ENCODE results near the gene LCE2B. TPM values are rescaled to one million over a fixed set of nuclear protein-coding genes. Genes with fewer than 3 reads are reported as not detected.
"Not testable (repeated sequence)": the region's sequence is repeated elsewhere in the genome, so short reads cannot be mapped to it uniquely, and the experiment has no call there.

The LCE2B gene
- total and polyA plus RNA-seq, 2 experiments from 2014 or later, result not detected

- DNase-seq, result no peak
- Histone ChIP-seq H2AFZ (no peak within 1 kb of the TSS), H3K27ac (no peak within 1 kb of the TSS), H3K9me3 (ENCODE audit: low read depth) (no peaks in the 10 kb centered on the region), H3K4me2 (ENCODE audit: unreplicated experiment) (no peak within 1 kb of the TSS), H3K79me2 (ENCODE audit: insufficient read depth) (no peaks in the 10 kb centered on the region), H3F3A (ENCODE audit: insufficient read depth) (no peaks in the 10 kb centered on the region), H3K4me1 (ENCODE audit: insufficient read depth) (no peaks in the 10 kb centered on the region), H3K9ac (no peak within 1 kb of the TSS), H4K20me1 (ENCODE audit: insufficient read depth) (no peaks in the 10 kb centered on the region), H3K27me3 (replicated peaks; ENCODE audit: insufficient read depth) (no peaks in the 10 kb centered on the region; the same call in 1 of the 2 replicates), H3K4me3 (no peak within 1 kb of the TSS), H3K9me2 (ENCODE audit: insufficient read depth) (no peaks in the 10 kb centered on the region), H3K36me3 (ENCODE audit: low read depth) (no peaks in the 10 kb centered on the region)
- 10 to 29% methylated on average over 3 of the region's 3 CpGs for WGBS, 2 experiments (ENCODE audit: low coverage in 1 of 2, low lambda C conversion rate in 2 of 2, missing lambda C conversion rate in 2 of 2)
- in situ Hi-C loops (cut with MboI), result loop anchor here (25.0 kb wide), 1 partner anchor 549 kb away; the partner anchor contains the start of genes LELP1 and PRR9
- TF ChIP-seq EZH2phosphoT487 (IDR thresholded peaks at IDR 0.05; ENCODE audit: insufficient read depth, low read depth) (no peak), EZH2 (IDR thresholded peaks at IDR 0.05; ENCODE audit: insufficient read depth, poor library complexity, severe bottlenecking) (no peak)
Measured at GRCh38 chr1:152663098-152663497, 22.8 kb upstream of the LCE2B start, which contains the start of gene LCE2D. TSS of gene LCE2D (plus strand) at chr1:152663380. CDS start at chr1:152664106, 726 bp downstream.

DNA sequence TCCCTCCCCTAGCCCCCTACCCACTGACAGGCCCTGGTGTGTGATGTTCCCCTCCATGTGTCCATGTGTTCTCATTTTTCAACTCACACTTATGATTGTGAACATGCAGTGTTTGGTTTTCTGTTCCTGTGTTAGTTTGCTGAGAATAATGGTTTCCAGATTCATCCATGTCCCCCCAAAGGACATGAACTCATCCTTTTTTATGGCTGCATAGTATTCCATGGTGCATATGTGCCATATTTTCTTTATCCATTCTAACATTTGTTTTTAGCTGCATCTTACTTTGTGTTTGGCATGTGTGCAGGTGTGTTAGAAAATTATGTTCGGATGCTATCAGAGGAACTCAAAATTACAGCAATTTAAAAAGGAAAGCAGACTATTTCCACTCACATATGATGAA, 19.8 kb upstream of the LCE2B start:
- H3K9me2 ChIP-seq (ENCODE audit: insufficient read depth); H3K4me3 ChIP-seq; H3K9me3 ChIP-seq (ENCODE audit: low read depth); H3K4me2 ChIP-seq (ENCODE audit: unreplicated experiment); H3K27me3 ChIP-seq (replicated peaks; ENCODE audit: insufficient read depth); H3K79me2 ChIP-seq (ENCODE audit: insufficient read depth); H3K27ac ChIP-seq; H4K20me1 ChIP-seq (ENCODE audit: insufficient read depth); H3F3A ChIP-seq (ENCODE audit: insufficient read depth); H3K9ac ChIP-seq; DNase-seq; H3K36me3 ChIP-seq (ENCODE audit: low read depth); H3K4me1 ChIP-seq (ENCODE audit: insufficient read depth); H2AFZ ChIP-seq: not testable (repeated sequence)
- in situ Hi-C loops (cut with MboI), result loop anchor here (25.0 kb wide), 1 partner anchor 546 kb away; the partner anchor contains the start of genes LELP1 and PRR9
- WGBS, 2 experiments (ENCODE audit: low coverage in 1 of 2, low lambda C conversion rate in 2 of 2, missing lambda C conversion rate in 2 of 2), result 13 to 17% methylated on average over 1 of the region's 1 CpG

GRCh38 chr1:152667648-152668047, 18.3 kb upstream of the LCE2B start:
- H3K9ac ChIP-seq, result no peak overlapping the region
- H3K9me3 ChIP-seq (ENCODE audit: low read depth), result no peaks in the 10 kb centered on the region
- no peaks in the 10 kb centered on the region; the same call in 1 of the 2 replicates for H3K27me3 ChIP-seq (replicated peaks; ENCODE audit: insufficient read depth)
- no peaks in the 10 kb centered on the region for H4K20me1 ChIP-seq (ENCODE audit: insufficient read depth)
- H3K4me1 ChIP-seq (ENCODE audit: insufficient read depth), result no peaks in the 10 kb centered on the region
- H3K36me3 ChIP-seq (ENCODE audit: low read depth), result no peaks in the 10 kb centered on the region
- no peak overlapping the region for H3K27ac ChIP-seq
- in situ Hi-C loops (cut with MboI), result loop anchor here (25.0 kb wide), 1 partner anchor 545 kb away; the partner anchor contains the start of genes LELP1 and PRR9
- H3K79me2 ChIP-seq (ENCODE audit: insufficient read depth), result no peaks in the 10 kb centered on the region
- no peak overlapping the region for H2AFZ ChIP-seq
- DNase-seq, result no peak
- no peak overlapping the region for H3K4me3 ChIP-seq
- no peaks in the 10 kb centered on the region for H3F3A ChIP-seq (ENCODE audit: insufficient read depth)
- H3K9me2 ChIP-seq (ENCODE audit: insufficient read depth), result no peaks in the 10 kb centered on the region
- TF ChIP-seq EZH2phosphoT487 (IDR thresholded peaks at IDR 0.05; ENCODE audit: insufficient read depth, low read depth) (no peak), EZH2 (IDR thresholded peaks at IDR 0.05; ENCODE audit: insufficient read depth, poor library complexity, severe bottlenecking) (no peak)
- 52 to 56% methylated on average over 5 of the region's 5 CpGs for WGBS, 2 experiments (ENCODE audit: low coverage in 1 of 2, low lambda C conversion rate in 2 of 2, missing lambda C conversion rate in 2 of 2)
- H3K4me2 ChIP-seq (ENCODE audit: unreplicated experiment), result no peak overlapping the region

DNA sequence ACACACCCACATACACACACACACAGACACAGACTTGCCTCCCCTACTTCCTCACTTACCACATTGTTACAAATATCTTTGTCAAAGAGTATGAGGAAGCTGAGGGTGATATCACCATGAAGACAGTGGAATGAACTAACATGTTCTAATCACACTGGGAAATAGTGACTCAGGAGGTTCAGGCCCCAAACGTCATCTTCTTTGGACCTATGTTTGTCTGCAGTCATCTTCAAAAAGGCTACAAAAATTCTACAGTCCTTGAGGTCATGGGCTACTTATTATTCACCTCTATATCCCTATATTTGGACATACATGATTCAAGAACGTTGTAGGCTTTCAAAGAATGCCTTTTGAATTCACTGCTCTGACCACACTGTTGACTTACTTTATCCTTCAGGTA, 12.9 kb upstream of the LCE2B start:
- H3K9me2 ChIP-seq (ENCODE audit: insufficient read depth), result no peaks in the 10 kb centered on the region
- no peaks in the 10 kb centered on the region for H4K20me1 ChIP-seq (ENCODE audit: insufficient read depth)
- DNase-seq, result peak; percentile 74
- TF ChIP-seq EZH2 (IDR thresholded peaks at IDR 0.05; ENCODE audit: insufficient read depth, poor library complexity, severe bottlenecking), result no peak
- no peak for TF ChIP-seq EZH2phosphoT487 (IDR thresholded peaks at IDR 0.05; ENCODE audit: insufficient read depth, low read depth)
- no peaks in the 10 kb centered on the region for H3K36me3 ChIP-seq (ENCODE audit: low read depth)
- no peaks in the 10 kb centered on the region for H3F3A ChIP-seq (ENCODE audit: insufficient read depth)
- H3K4me1 ChIP-seq (ENCODE audit: insufficient read depth), result peaks cover 4% of the 10 kb centered on the region; the same call in 1 of the 2 replicates
- no peaks in the 10 kb centered on the region for H3K79me2 ChIP-seq (ENCODE audit: insufficient read depth)
- no peak overlapping the region for H3K9ac ChIP-seq
- no peak overlapping the region for H3K27ac ChIP-seq
- H3K9me3 ChIP-seq (ENCODE audit: low read depth), result no peaks in the 10 kb centered on the region
- no peak overlapping the region for H3K4me2 ChIP-seq (ENCODE audit: unreplicated experiment)
- no peaks in the 10 kb centered on the region for H3K27me3 ChIP-seq (replicated peaks; ENCODE audit: insufficient read depth)
- no peak overlapping the region for H2AFZ ChIP-seq
- WGBS, 2 experiments (ENCODE audit: low coverage in 1 of 2, low lambda C conversion rate in 2 of 2, missing lambda C conversion rate in 2 of 2), result 7 to 22% methylated on average over 2 of the region's 2 CpGs
- in situ Hi-C loops (cut with MboI), result loop anchor here (25.0 kb wide), 1 partner anchor 539 kb away; the partner anchor contains the start of genes LELP1 and PRR9
- no peak overlapping the region for H3K4me3 ChIP-seq

- not testable (repeated sequence) for H3K9me2 ChIP-seq (ENCODE audit: insufficient read depth); H4K20me1 ChIP-seq (ENCODE audit: insufficient read depth); H3K4me2 ChIP-seq (ENCODE audit: unreplicated experiment); H3K27ac ChIP-seq; H3K9me3 ChIP-seq (ENCODE audit: low read depth); H3K36me3 ChIP-seq (ENCODE audit: low read depth); H3F3A ChIP-seq (ENCODE audit: insufficient read depth); H3K9ac ChIP-seq; H3K27me3 ChIP-seq (replicated peaks; ENCODE audit: insufficient read depth); H3K4me1 ChIP-seq (ENCODE audit: insufficient read depth); H2AFZ ChIP-seq; H3K79me2 ChIP-seq (ENCODE audit: insufficient read depth); H3K4me3 ChIP-seq
- peak; percentile 16 for DNase-seq
- in situ Hi-C loops (cut with MboI), result loop anchor here (25.0 kb wide), 1 partner anchor 537 kb away; the partner anchor contains the start of genes LELP1 and PRR9
- 18 to 30% methylated on average over 3 of the region's 3 CpGs for WGBS, 2 experiments (ENCODE audit: low coverage in 1 of 2, low lambda C conversion rate in 2 of 2, missing lambda C conversion rate in 2 of 2)
Measured at GRCh38 chr1:152674983-152675382, 10.9 kb upstream of the LCE2B start, which contains the start of gene LCE2C. TSS of gene LCE2C (plus strand) at chr1:152675279. CDS start at chr1:152676016, 737 bp downstream.

Data from GM23248 (cell line).